WTC11 (cell line): ENCODE measurements around the gene BCAS3.

ENCODE experiments used
- CTCF ChIP-seq: fragments of 200-600 bp; IDR thresholded peaks from 2 replicates; pipeline ENCODE4 v1.8.0; 2022; ENCODE audit warnings: antibody characterized with exemption
- ESRRA ChIP-seq: sonication (generic); formaldehyde crosslinking; IDR thresholded peaks from 2 replicates; pipeline ENCODE4 v1.8.1; 2022; ENCODE audit warnings: mild to moderate bottlenecking, missing genetic modification reagents, borderline replicate concordance
- FOXP1 ChIP-seq: sonication (generic); formaldehyde crosslinking; IDR thresholded peaks from 2 replicates; pipeline ENCODE4 v1.8.0; 2022; ENCODE audit warnings: missing genetic modification reagents, mild to moderate bottlenecking, moderate library complexity, borderline replicate concordance
- MYBL2 ChIP-seq: sonication (generic); formaldehyde crosslinking; IDR thresholded peaks from 2 replicates; pipeline ENCODE4 v1.8.1; 2023; ENCODE audit warnings: mild to moderate bottlenecking, moderate library complexity, missing genetic modification reagents
- SMAD4 ChIP-seq: sonication (generic); formaldehyde crosslinking; IDR thresholded peaks from 2 replicates; pipeline ENCODE4 v1.8.0; 2022; ENCODE audit warnings: mild to moderate bottlenecking, missing genetic modification reagents
- USF2 ChIP-seq: sonication (generic); formaldehyde crosslinking; IDR thresholded peaks from 2 replicates; pipeline ENCODE4 v1.8.1; 2023; ENCODE audit warnings: mild to moderate bottlenecking, missing genetic modification reagents, moderate library complexity
- ZBTB21 ChIP-seq: sonication (generic); formaldehyde crosslinking; IDR thresholded peaks from 2 replicates; pipeline ENCODE4 v1.8.1; 2023; ENCODE audit warnings: mild to moderate bottlenecking, missing genetic modification reagents, borderline replicate concordance
- ZNF232 ChIP-seq: sonication (generic); formaldehyde crosslinking; IDR thresholded peaks from 2 replicates; pipeline ENCODE4 v1.8.0; 2022; ENCODE audit warnings: mild to moderate bottlenecking, missing genetic modification reagents
- ZNF263 ChIP-seq: sonication (generic); formaldehyde crosslinking; IDR thresholded peaks from 2 replicates; pipeline ENCODE4 v1.8.1; 2022; ENCODE audit warnings: low read depth, mild to moderate bottlenecking, moderate library complexity, missing genetic modification reagents
- TF ChIP-seq, protein P1 (sequence below): sonication (generic); formaldehyde crosslinking; IDR thresholded peaks from 2 replicates; pipeline ENCODE4 v1.8.0; 2022; ENCODE audit warnings: mild to moderate bottlenecking, missing genetic modification reagents
- TF ChIP-seq, protein P2 (sequence below): sonication (generic); formaldehyde crosslinking; IDR thresholded peaks from 2 replicates; pipeline ENCODE4 v1.8.1; 2022; ENCODE audit warnings: missing genetic modification reagents, borderline replicate concordance
- TF ChIP-seq, protein P3 (sequence below): sonication (generic); formaldehyde crosslinking; conservative IDR thresholded peaks from 2 replicates; pipeline ENCODE4 v1.8.1; 2023; ENCODE audit warnings: mild to moderate bottlenecking, low read depth, missing genetic modification reagents, moderate library complexity

GRCh38 chr17:61381537-61381936 lies 703.9 kb downstream of the BCAS3 start:
- no peak for TF ChIP-seq CTCF
- no peak for TF ChIP-seq USF2
- TF ChIP-seq, protein P1, sequence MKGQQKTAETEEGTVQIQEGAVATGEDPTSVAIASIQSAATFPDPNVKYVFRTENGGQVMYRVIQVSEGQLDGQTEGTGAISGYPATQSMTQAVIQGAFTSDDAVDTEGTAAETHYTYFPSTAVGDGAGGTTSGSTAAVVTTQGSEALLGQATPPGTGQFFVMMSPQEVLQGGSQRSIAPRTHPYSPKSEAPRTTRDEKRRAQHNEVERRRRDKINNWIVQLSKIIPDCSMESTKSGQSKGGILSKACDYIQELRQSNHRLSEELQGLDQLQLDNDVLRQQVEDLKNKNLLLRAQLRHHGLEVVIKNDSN, result no peak
- no peak for TF ChIP-seq SMAD4 (CRISPR knock-in tag)
- no peak for TF ChIP-seq ZNF232
- TF ChIP-seq MYBL2, result no peak
- TF ChIP-seq ESRRA (CRISPR knock-in tag), result no peak
- no peak for TF ChIP-seq FOXP1
- TF ChIP-seq, protein P2, sequence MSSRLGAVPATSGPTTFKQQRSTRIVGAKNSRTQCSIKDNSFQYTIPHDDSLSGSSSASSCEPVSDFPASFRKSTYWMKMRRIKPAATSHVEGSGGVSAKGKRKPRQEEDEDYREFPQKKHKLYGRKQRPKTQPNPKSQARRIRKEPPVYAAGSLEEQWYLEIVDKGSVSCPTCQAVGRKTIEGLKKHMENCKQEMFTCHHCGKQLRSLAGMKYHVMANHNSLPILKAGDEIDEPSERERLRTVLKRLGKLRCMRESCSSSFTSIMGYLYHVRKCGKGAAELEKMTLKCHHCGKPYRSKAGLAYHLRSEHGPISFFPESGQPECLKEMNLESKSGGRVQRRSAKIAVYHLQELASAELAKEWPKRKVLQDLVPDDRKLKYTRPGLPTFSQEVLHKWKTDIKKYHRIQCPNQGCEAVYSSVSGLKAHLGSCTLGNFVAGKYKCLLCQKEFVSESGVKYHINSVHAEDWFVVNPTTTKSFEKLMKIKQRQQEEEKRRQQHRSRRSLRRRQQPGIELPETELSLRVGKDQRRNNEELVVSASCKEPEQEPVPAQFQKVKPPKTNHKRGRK (CRISPR knock-in tag), result no peak
- TF ChIP-seq, protein P3, sequence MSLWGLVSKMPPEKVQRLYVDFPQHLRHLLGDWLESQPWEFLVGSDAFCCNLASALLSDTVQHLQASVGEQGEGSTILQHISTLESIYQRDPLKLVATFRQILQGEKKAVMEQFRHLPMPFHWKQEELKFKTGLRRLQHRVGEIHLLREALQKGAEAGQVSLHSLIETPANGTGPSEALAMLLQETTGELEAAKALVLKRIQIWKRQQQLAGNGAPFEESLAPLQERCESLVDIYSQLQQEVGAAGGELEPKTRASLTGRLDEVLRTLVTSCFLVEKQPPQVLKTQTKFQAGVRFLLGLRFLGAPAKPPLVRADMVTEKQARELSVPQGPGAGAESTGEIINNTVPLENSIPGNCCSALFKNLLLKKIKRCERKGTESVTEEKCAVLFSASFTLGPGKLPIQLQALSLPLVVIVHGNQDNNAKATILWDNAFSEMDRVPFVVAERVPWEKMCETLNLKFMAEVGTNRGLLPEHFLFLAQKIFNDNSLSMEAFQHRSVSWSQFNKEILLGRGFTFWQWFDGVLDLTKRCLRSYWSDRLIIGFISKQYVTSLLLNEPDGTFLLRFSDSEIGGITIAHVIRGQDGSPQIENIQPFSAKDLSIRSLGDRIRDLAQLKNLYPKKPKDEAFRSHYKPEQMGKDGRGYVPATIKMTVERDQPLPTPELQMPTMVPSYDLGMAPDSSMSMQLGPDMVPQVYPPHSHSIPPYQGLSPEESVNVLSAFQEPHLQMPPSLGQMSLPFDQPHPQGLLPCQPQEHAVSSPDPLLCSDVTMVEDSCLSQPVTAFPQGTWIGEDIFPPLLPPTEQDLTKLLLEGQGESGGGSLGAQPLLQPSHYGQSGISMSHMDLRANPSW, result no peak
- no peak for TF ChIP-seq ZBTB21 (CRISPR knock-in tag)
- no peak for TF ChIP-seq ZNF263 (CRISPR knock-in tag)
